HG03139 (cell line): Measurements from ENCODE around the gene TBCEL.
"Not testable (repeated sequence)": the region's sequence is repeated elsewhere in the genome, so short reads cannot be mapped to it uniquely, and the experiment has no call there.

Source experiments
- ATAC-seq: cut with Tn5 transposase; IDR thresholded peaks from one replicate; pipeline ENCODE4 v1.9.1; 2021; ENCODE audit not compliant: unreplicated experiment

TBCEL gene

GRCh38 chr11:121104312-121104762 lies 80.4 kb downstream of the TBCEL start:
- ATAC-seq = no peak

GRCh38 chr11:121105063-121105480 lies 81.2 kb downstream of the TBCEL start:
- ATAC-seq = no peak

- no peak for ATAC-seq
Observed at GRCh38 chr11:121105481-121106195, 81.7 kb downstream of the TBCEL start.

GRCh38 chr11:121106812-121107211 lies 82.9 kb downstream of the TBCEL start:
- no peak for ATAC-seq

GRCh38 chr11:121108413-121108812 lies 84.5 kb downstream of the TBCEL start:
- ATAC-seq = no peak

GRCh38 chr11:121109471-121109870 lies 85.6 kb downstream of the TBCEL start:
- no peak for ATAC-seq

GRCh38 chr11:121109916-121110586 lies 86.1 kb downstream of the TBCEL start:
- no peak for ATAC-seq

- no peak for ATAC-seq
Observed at GRCh38 chr11:121110871-121111724, 87.2 kb downstream of the TBCEL start.

GRCh38 chr11:121112498-121113455 lies 88.9 kb downstream of the TBCEL start:
- ATAC-seq = no peak

- ATAC-seq = no peak
Observed at GRCh38 chr11:121113611-121114010, 89.7 kb downstream of the TBCEL start.

- not testable (repeated sequence) for ATAC-seq
Observed at GRCh38 chr11:121115024-121115423, 91.1 kb downstream of the TBCEL start.

- no peak for ATAC-seq
Observed at GRCh38 chr11:121117788-121118187, 93.9 kb downstream of the TBCEL start.

- ATAC-seq = no peak
Observed at GRCh38 chr11:121119440-121119839, 95.5 kb downstream of the TBCEL start.

- no peak for ATAC-seq
Observed at GRCh38 chr11:121122328-121122727, 98.4 kb downstream of the TBCEL start.

GRCh38 chr11:121123496-121124069 lies 99.7 kb downstream of the TBCEL start:
- ATAC-seq = no peak

- no peak for ATAC-seq
Observed at GRCh38 chr11:121127809-121128208, 103.9 kb downstream of the TBCEL start.

- no peak for ATAC-seq
Observed at GRCh38 chr11:121129362-121130340, 105.7 kb downstream of the TBCEL start.

- ATAC-seq = no peak
Observed at GRCh38 chr11:121131656-121132055, 107.8 kb downstream of the TBCEL start.
